ENCODE data around the gene HMCN1. TPM values are rescaled to one million over a fixed set of nuclear protein-coding genes. Genes with fewer than 3 reads are reported as not detected.

The HMCN1 gene
- total and polyA plus RNA-seq, 8 donors, result 0.12 to 15.1 (median 0.86) TPM

- Histone ChIP-seq H3K9me3 (no peaks in the 10 kb centered on the region), H3K27ac (no peak overlapping the region), H3K27me3 (no peaks in the 10 kb centered on the region), H3K36me3 (no peaks in the 10 kb centered on the region), H3K4me3 (no peak overlapping the region), H3K4me1 (no peaks in the 10 kb centered on the region)
- TF ChIP-seq POLR2AphosphoS5 (IDR thresholded peaks at IDR 0.05), result no peak
- 57 to 73% (median 63%) methylated on average over 1 of the region's 1 CpG for WGBS, 5 donors
- DNase-seq, result no peak
- intact Hi-C loops (cut with DNase I; ENCODE audit: low total_unique reads), result loop anchor here (5.0 kb wide), 1 partner anchor 492 kb away; no protein-coding TSS in a partner anchor
Measured at GRCh38 chr1:186214791-186215190, 480.6 kb downstream of the HMCN1 start.

GRCh38 chr1:186215636-186216035 is 481.4 kb downstream of the HMCN1 start:
- TF ChIP-seq POLR2AphosphoS5 (IDR thresholded peaks at IDR 0.05), result no peak
- TF ChIP-seq POLR2A (IDR thresholded peaks at IDR 0.05), result no peak
- TF ChIP-seq EP300 (IDR thresholded peaks at IDR 0.05), result no peak
- no peak for TF ChIP-seq CTCF (IDR thresholded peaks at IDR 0.05)
- H3K4me3 ChIP-seq, result no peak overlapping the region
- no peaks in the 10 kb centered on the region for H3K4me1 ChIP-seq
- no peaks in the 10 kb centered on the region for H3K27me3 ChIP-seq
- DNase-seq, result no peak
- no peaks in the 10 kb centered on the region for H3K9me3 ChIP-seq
- intact Hi-C loops (cut with DNase I; ENCODE audit: low total_unique reads), result no loop called here
- no peaks in the 10 kb centered on the region for H3K36me3 ChIP-seq
- H3K27ac ChIP-seq, result no peak overlapping the region

GRCh38 chr1:186218654-186219352 is 484.6 kb downstream of the HMCN1 start:
- DNase-seq, result no peak
- 64 to 71% (median 69%) methylated on average over 5 of the region's 5 CpGs for WGBS, 5 donors
- no peaks in the 10 kb centered on the region for H3K36me3 ChIP-seq
- peaks cover 0 to 5% (median 0%) of the 10 kb centered on the region in 3 donors for H3K27me3 ChIP-seq
- no peaks in the 10 kb centered on the region for H3K9me3 ChIP-seq
- H3K4me3 ChIP-seq, result no peak overlapping the region
- TF ChIP-seq CTCF (IDR thresholded peaks at IDR 0.05), result no peak
- no peak for TF ChIP-seq EP300 (IDR thresholded peaks at IDR 0.05)
- TF ChIP-seq POLR2AphosphoS5 (IDR thresholded peaks at IDR 0.05), result no peak
- TF ChIP-seq POLR2A (IDR thresholded peaks at IDR 0.05), result no peak
- intact Hi-C loops (cut with DNase I; ENCODE audit: low total_unique reads), result no loop called here
- H3K27ac ChIP-seq, result no peak overlapping the region
- H3K4me1 ChIP-seq, result no peaks in the 10 kb centered on the region

- no peak overlapping the region for H3K4me3 ChIP-seq
- H3K27ac ChIP-seq, result no peak overlapping the region
- no peak for TF ChIP-seq EP300 (IDR thresholded peaks at IDR 0.05)
- TF ChIP-seq CTCF (IDR thresholded peaks at IDR 0.05), result no peak
- no peak for TF ChIP-seq POLR2A (IDR thresholded peaks at IDR 0.05)
- no peak for TF ChIP-seq POLR2AphosphoS5 (IDR thresholded peaks at IDR 0.05)
- DNase-seq, result no peak
- intact Hi-C loops (cut with DNase I; ENCODE audit: low total_unique reads), result no loop called here
- no peaks in the 10 kb centered on the region for H3K36me3 ChIP-seq
- peaks cover 0 to 5% (median 0%) of the 10 kb centered on the region in 3 donors for H3K27me3 ChIP-seq
- H3K9me3 ChIP-seq, result no peaks in the 10 kb centered on the region
- no peaks in the 10 kb centered on the region for H3K4me1 ChIP-seq
- 17 to 38% (median 32%) methylated on average over 3 of the region's 3 CpGs for WGBS, 5 donors
Measured at GRCh38 chr1:186220067-186220466, 485.9 kb downstream of the HMCN1 start.

GRCh38 chr1:186220911-186221310 is 486.7 kb downstream of the HMCN1 start:
- no peak overlapping the region for H3K27ac ChIP-seq
- H3K4me1 ChIP-seq, result no peaks in the 10 kb centered on the region
- no peak for DNase-seq
- intact Hi-C loops (cut with DNase I; ENCODE audit: low total_unique reads), result no loop called here
- H3K36me3 ChIP-seq, result no peaks in the 10 kb centered on the region
- H3K9me3 ChIP-seq, result no peaks in the 10 kb centered on the region
- peaks cover 0 to 5% (median 0%) of the 10 kb centered on the region in 3 donors for H3K27me3 ChIP-seq
- no peak overlapping the region for H3K4me3 ChIP-seq
- no peak for TF ChIP-seq EP300 (IDR thresholded peaks at IDR 0.05)
- WGBS, 5 donors, result 93 to 100% (median 95%) methylated on average over 1 of the region's 1 CpG

Measured in stomach (tissue), 9 donors.